NCI-H2227 treated with DMSO at 0.1 percent for 48 hours (cell line): Measurements from ENCODE around the gene WDR26.
"Not testable (repeated sequence)": the region's sequence is repeated elsewhere in the genome, so short reads cannot be mapped to it uniquely, and the experiment has no call there.

ENCODE experiments used
- DNase-seq: peaks from one replicate; lab custom pipeline; 2025; lab: John Stamatoyannopoulos, UW

WDR26 gene

DNA sequence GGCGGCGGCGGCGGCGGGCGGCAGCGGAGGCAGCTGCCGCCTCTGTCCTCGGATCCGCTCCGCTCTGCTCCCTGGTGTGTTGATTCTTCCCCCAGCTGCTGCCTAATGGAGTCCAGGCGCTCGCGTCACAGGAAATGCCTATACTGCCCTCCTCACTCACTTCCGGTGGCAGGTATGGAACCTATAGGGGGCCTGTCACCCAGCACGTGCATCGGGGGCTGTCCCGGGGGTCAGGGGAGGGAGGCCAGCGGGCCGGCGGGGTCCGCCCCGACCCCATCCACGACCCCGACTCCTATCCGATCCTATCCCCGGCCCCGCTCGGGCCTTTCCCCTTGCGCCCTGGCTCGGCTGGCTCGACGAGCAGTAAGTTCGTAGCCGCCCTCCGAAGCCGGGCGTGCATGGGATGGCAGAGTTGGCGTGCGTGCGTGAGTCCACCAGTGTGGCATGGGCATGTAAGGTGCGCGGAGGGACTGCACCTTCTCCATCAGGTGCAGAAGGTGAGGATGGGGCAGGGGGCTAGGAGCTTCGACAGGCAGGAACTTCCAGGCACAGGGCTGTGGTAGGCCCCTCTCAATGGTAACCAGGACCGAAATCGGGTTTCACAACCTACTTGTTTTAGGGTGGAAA, at the start of gene WDR26:
TSS of gene WDR26 (minus strand) at position 107 of the 627 bp plus-strand sequence.
- DNase-seq = peak; percentile 68

DNA sequence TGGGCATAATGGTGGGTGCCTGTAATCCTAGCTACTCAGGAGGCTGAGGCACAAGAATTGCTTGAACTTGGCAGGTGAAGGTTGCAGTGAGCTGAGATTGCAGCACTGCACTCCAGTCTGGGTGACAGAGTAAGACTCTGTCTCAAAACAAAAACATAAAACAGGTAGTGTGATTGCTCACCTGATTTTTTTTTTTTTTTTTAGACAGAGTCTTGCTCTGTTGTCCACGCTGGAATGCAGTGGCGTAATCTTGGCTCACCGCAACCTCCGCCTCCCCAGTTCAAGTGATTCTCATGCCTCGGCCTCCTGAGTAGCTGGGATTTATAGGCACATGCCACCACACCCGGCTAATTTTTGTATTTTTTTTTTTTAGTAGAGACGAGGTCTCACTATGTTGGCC, 48.6 kb upstream of the WDR26 start:
- DNase-seq = not testable (repeated sequence)

DNA sequence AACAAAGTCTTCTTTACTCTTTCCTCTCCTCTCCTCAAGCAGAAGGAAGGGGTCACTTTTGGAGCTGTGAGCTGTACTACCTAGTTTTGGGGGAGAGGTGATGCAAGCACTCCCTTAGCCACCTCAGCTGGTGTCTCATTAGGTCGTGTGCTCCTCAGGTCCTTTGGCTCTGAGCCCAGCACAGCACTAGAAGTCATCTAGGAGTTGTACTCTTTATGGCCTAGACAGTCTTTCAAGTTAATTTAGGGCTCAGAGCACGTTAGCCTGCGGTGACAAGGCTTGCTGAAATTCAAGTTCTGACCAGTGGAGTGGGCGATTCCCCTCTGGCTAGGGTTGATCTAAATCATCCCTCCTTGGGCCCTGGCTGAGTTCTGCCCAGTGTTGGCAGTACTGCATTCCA, 48.0 kb upstream of the WDR26 start:
- DNase-seq = no peak

DNA sequence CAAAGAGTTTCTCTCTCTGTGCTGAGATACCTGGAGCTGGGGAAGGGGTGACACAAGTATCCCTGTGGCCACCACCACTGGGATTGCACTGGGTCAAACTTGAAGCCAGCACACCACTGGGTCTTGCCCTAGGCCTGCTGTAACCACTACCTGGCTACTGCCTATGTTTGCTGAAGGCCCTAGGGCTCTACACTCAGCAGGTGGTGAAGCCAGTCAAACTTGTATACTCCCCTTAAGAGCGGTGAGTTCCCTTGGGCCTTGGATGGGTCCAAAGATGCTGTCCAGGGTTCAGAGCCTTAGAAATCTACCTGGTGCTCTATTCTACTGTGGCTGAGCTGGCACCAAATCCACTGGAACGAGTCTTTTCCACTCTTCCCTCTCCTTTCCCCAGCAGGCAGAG, 47.0 kb upstream of the WDR26 start:
- DNase-seq = no peak

DNA sequence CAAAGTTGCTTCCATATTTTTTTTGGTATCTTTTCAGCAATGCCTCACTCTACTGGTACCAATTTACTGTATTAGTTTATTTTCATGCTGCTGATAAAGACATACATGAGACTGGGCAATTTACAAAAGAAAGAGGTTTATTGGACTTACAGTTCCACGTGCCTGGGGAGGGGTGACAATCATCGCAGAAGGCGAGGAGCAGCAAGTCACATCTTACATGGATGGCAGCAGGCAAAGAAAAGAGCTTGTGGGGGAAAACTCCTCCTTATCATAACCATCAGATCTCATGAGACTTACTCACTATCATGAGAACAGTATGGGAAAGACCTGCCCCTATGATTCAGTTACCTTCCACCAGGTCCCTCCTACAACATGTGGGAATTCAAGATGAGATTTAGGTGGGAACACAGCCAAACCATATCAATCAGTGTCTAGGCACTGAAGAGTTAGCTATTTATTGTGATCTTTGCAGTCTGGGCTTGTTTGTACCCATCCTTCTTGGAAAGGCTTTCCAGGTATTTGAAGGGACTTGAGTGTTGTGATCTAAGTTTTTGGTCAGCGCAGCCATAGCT, 46.4 kb upstream of the WDR26 start:
- DNase-seq = not testable (repeated sequence)

DNA sequence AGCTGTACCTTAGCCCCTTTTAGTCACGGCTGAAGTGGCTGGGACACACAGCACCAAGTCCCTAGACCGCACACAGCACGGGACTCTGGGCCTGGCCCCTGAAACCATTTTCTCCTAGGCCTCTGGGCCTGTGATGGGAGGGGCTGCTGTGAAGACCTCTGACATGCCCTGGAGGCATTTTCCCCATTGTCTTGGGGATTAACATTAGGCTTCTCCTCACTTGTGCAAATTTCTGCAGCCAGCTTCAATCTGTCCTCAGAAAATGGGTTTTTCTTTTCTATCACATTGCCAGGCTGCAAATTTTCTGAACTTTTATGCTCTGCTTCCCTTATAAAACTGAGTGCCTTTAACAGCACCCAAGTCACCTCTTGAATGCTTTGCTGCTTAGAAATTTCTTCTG, 45.6 kb upstream of the WDR26 start:
- not testable (repeated sequence) for DNase-seq

DNA sequence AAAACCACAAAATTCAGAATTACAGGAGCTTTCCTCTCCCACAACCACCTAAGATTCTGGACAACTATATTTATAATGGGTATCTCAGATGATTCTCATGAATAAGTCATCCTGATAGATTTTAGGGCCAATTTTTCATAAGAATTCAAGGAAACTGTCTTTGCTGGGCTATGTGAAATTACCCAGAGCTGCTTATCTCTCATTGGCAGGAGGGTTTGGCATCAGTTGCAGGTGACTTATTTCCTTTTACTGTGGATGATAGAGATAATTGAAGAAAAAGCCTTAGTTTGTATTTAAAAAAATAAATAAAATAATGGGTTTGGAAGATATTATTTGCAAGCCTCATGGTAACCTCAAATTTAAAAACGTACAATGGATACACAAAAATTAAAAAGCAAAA, 38.2 kb upstream of the WDR26 start:
- DNase-seq = no peak

DNA sequence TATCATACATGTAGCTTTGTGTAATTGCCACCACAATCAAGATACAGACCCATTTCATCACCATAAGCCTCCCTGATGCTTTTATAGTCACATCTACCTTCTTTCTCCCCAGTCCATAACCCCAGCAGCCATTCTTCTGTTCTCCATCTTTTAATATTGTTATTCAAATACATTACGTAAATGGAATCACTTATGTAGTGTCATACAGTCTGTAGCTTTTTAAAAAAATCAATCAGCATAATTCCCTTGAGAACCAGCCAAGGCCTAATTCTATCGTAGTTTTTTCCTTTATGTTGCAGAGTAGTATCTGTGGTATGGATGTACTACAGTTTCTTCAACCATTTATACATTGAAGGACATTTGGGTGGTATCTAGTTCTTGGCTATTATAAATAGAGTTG, 31.6 kb upstream of the WDR26 start:
- no peak for DNase-seq

DNA sequence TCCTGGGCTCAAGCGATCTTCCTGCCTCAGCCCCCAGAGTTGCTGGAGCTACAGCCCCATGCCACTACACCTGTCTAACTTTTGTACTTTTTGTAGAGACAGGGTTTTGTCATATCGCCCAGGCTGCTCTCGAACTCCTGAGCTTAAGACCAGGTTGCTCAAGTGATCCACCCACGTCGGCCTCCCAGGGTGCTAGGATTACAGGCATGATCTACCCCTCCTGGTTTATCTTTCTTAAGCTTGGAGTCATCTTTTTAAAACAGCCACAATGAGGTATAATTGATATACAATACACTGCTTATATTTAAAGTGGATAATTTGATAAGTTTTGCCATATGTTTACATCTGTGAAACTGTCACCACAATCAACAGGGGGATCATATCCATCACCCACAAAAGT, 25.4 kb upstream of the WDR26 start:
- no peak for DNase-seq

DNA sequence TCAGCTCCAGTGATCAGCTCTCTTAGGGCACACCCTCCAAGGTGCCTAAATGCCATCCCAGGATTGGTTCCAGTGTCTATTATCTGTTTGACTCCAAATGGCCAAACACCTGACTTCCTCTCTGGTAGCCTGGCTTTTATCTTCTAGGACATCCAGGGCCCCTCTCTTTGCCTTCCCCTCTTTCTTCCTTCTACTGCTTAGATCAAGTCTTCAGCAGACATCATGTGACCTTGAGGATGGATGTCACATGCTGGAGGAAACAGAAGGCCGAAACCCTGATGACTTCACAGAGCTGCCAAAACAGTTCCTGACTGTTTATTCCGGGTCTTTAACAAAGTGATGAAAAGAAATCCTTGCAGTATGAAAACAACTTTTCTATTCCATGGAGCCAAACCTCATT, 24.4 kb upstream of the WDR26 start:
- no peak for DNase-seq

DNA sequence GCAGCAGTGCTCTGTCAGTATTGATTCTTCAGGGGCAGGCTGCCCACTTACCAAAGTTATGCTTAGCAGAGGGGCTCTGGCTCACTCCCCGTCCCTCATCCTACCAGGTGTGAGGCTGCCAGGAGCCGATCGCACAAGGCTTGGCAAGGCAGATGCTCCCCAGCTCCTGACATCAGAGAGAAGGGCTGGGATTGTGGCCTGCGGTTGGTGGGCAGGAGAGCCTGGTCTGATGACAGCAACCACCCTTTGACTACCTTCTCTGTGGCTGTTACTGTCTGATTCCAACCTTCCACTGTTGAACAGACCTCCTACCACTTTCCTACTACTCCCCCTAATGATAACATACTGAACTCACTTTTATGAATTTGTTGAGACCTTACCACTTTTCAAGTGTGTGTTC, 23.7 kb upstream of the WDR26 start:
- DNase-seq = no peak

DNA sequence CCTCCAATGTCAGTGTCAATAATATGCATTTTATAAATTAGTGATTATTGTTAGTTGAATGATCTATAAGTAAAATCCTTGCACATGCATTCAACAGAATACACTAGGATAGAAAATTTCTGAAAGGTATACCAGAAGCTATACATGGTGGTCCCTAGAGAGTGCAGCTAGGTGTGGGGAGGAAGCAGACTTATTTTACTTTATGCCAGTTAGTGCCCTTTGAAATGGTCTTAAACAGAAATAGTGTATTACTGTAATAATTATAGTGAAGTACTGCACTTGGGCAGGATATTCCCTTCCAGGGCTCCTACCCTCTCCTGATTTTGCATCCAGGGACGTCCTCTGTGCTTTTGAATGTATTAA, 23.2 kb upstream of the WDR26 start:
- DNase-seq = no peak

DNA sequence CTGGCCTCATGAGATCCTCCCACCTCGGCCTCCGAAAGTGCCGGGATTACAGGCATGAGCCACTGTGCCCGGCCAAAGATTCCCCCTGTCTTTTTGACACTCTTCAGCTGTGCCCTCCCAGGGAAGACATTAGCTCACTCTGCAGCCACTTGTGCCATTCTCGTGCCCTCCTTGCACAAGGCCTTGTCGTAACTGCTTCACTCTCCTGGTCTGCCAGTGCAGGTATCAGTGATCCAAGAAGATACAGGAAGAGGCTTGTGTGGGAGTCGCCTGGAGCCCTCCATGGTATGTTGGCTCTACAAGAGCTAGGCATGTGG, 22.0 kb upstream of the WDR26 start:
- DNase-seq = no peak

DNA sequence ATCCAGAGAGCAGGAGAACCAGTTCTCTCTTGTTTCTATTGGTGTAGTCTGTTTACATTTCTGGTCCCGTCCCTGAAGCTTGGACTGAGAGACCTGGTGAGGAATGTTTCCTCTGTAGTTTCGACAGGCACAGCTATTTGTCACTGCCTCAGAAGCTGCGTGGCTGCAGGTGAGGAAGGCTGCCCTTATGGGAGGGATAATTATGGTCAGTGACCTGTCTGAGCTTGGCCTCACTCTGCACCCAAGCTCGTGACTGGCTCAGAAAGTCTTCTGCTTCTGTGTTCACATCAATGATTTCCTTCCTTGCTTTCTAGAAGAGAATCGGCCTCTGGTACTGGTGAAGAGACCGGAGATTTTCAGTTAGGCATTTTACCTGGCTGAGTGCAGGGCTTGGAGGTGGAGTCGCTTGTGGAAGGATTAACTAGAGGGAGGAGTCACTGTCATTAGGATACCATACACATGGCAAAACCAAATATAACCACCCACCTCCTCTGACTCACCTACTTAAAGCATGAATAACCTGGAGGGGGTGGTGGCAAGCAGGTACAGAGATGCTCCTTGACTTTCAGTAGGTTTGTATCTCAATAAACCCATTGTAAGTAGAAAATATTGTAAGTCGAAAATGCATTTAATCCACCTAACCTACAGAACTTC, 19.9 kb upstream of the WDR26 start:
- DNase-seq = no peak

DNA sequence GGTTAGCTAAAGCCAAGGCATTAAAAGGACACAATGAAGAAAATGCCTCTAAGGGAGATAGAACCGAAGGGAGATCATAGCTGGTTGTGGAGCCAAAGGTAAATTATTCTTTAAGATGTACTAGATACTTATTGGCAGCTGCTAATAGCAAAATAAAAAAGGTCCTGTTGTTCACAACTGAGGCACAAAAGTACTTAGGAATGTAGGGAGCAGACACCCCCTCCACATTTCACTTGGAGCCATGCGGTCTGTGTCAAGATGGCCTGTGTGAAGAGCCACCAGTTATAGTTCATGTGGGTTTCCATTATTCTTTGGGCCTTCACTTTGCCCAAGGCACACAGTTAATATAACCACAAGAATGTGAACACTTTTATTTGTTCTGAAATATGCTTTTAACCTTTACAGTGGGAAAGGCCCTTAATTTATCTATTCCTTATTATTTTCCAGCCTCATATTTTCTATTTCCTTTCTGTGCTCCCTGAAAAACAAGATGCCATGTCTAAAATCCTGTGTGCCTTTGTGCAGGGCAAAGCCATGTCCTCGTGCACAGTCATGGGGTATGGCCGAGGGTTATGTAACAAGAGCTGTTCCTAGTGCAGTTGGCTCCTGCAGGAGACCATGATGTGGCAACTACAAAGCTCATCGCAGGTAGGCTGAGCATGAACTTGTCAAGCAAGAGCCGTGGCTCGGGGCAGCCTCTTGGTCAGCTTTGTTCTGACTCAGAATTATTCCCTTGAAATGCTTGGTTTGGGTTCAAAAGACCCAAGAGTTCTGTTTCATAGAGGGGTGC, 16.2 kb upstream of the WDR26 start:
- no peak for DNase-seq

DNA sequence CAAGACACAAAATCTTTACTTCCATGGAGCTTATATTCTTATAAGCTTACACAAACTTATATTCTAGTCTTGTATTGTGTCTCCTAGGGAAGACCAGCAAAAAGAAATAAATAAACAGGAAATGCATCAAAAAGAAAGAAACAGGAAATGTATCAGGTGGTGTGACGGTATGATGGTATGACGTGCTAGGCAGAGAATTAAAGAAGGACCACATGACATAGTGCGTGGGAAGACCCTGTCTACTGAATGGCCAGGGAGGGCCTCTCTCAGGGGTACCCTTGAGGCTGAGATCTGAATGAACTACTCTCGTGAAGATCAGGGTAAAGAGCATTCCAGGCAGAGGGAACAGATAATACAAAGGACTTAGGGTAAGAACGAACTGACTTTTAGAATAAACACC, 15.6 kb upstream of the WDR26 start:
- DNase-seq = no peak

DNA sequence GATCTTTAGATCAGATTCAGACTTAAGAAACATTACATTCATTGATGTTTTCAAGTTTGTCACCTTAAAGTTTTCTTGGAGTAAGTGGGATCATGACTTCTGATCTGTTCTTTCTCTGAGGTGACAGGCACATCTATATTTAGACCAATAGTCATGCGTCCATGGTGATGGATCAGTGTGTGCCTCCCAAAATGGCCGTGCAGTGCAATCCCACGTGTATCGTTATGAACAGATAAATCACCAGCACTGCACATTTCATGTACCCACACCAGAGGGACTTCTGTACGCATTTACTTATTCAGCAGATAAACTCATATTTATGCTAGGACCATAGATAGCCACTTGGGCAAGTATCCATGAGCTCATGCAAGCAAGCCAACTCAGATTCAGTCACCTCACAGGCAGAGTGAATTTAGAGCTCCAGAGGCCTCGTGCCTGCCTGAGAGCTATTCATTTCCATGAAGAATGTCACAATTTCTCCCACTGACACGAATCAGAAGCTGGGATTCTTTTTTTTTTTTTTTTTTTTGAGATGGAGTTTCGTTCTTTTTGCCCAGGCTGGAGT, 13.9 kb upstream of the WDR26 start:
- no peak for DNase-seq

DNA sequence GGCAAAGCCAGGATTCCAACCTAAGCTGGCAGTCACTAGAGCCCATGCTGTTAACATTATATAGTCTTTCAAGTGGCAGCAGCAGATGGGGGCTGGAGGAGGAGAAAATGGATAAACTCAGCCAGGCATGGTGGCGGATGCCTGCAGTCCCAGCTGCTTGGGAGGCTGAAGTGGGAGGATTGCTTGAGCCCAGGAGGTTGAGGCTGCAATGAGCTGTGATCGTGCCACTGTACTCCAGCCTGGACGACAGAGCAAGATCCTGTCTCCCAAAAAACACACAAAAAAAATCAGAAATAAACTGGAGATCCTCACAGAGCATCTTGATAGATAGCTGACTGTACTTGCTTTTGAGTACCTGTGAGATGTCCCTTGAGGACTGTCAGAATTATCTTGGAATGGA, 13.4 kb upstream of the WDR26 start:
- DNase-seq = no peak

DNA sequence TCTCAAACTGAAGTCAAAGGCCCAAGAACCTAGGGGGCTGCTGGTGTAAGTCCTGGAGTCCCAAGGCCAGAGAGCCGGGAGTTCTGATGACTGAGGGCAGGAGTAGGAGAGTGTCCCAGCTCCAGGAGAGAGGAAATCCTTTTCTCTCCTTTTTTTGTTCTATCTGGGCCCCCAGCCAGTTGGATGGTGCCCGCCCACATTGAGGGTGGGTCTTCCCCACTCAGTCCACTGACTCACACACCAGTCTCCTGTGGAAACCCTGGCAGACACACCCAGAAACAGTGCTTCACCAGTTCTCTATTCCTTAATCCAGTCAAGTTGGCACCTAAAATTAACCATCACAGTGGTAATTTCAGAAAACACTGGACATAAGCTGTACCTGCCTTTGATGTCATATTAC, 12.7 kb upstream of the WDR26 start:
- no peak for DNase-seq

DNA sequence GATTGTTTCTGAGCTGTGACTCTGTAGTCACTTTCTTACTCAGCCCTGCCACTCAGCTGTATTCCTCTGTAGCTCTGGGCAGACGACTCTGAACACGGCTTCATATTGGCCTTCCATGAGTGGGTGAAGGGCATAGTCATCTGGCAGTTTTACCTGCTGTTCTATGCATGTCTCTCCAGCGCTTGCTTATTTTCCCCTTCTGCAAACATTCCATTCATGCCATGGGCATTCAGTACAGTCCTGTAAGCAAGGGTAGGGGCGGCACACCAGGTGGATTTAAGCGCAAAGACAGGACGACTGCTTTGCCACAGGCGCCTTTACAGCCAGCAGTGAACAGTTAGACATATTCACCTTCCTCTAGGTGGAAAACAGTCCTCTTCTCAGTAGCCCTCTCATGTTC, 4.4 kb upstream of the WDR26 start:
- DNase-seq = no peak

DNA sequence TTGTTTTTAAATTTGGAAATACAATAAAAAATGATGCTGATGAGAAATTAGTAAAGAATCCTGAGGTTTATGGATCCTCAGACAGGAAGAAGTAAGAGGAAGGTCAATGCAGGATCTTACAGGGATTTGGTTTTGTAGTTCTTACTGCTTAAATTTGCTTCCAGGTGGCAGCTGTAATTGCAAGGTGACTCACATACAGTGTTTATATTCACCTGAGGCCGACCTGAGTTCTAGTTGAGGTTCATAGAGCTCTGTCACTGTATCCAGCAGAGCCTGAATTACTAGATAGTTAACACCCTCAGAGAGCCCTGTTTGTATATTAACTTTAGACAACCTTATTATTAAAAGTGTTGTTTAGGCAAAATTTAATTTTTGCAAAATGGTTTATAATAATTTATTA, 1.4 kb upstream of the WDR26 start:
- DNase-seq = no peak

DNA sequence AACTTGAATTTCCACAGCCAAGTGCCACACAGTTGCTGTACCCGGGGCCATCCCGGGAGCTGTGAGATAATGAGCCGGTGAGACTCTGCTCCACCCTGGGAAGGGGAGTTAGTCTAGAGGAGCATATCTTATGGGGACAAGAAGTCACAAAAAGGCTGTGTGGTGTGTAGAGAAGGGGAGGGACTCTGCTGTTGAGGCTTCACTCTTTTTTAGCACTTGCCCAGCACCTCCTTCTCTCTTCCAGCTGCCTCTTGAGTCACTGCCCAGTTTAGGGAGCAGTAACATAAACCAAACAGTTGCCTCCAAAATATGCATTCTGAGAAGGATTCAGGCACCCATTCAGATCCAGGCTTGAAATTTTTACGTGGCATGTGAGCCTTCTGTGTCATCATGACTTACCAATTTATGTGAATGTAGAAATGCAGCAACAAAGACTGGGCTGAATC, 744 bp upstream of the WDR26 start:
- no peak for DNase-seq
